GM04503 (cell line): ENCODE measurements around the gene GREB1L.
A peak's percentile ranks its signal among the peaks of the same experiment; 100 is the strongest.

ENCODE experiments used
- DNase-seq: peaks from one replicate; pipeline ENCODE4 v3.0.0-alpha.2; 2012; ENCODE audit warnings: low read depth

The GREB1L gene

DNA sequence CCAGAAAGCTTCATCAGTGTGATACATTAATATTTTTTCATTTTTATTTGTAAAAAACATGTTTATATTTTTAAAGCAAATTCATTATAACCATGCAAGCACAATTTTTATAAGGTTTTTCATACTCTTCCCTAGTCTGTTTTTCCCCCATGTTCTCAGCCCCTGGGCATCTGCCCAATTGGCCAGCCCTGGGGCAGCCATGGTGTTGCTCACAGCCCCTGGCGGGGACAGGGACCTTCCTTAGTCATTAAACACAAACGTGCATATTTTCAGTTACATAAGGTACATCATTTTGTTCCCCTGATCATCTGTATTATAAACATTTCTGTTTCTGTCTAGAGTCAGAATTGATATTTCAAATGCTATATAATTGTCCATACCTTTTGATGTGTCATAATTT, 208.5 kb downstream of the GREB1L start:
- no peak for DNase-seq

DNA sequence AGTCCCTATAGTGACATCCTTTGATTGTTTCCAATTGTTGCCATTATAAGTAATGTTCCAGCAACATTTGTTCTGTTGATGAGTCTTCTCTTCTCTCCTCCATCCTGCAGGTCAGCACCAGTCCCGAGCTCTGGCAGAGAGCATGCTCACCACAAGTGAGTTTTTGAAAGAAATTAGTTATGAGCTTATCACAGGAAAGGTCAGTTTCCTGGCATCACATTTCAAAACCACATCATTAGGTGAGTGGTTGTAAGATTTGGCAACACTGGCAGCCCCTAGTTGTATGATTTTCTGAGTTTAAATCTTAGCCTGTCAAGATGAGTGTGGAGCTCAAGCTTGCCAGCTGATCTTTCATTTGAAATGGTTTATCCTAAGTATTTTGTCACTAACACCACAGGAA, 208.9 kb downstream of the GREB1L start:
- no peak for DNase-seq

DNA sequence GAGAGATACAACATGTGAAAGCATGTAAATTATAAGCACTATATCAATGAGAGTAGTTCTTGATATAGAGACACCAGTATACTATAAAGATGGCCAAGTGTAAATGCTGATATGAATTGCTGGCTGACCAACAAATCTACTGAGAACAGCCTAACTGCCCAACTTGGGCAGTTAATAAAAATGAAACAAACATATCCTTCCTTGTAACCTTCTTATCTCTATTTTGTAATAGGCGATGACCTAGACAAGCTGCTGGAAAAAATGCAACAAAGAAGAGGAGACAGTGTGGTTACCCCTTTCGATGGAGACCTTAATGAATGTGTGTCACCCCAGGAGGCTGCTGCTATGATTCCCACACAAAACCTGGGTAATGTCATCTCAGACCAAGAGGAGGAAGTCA, 209.8 kb downstream of the GREB1L start:
- DNase-seq: no peak

DNA sequence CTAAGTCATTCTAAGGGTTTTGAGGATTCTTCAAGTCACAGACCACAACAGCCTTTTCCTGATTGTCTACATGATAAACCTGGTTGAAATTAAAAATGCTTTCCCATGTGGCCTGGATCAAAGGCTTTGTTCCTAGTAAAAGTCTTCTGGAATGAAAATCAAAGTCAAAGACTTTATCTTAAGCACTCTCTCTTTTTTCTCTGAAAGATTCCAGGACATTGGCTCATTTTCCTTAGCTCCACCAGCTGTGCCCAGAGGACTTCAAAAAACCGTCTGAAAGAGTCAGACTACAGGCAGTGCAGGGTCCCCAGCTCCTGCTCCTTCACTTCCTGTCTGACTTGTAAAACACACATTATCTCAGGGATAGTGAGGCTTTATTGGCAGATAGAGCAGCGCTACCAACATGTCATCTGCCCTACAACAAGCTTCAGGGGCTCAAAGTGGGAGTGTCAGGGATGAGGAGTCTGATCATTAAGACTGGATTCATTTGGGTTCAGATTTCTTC, 210.3 kb downstream of the GREB1L start:
- no peak for DNase-seq

DNA sequence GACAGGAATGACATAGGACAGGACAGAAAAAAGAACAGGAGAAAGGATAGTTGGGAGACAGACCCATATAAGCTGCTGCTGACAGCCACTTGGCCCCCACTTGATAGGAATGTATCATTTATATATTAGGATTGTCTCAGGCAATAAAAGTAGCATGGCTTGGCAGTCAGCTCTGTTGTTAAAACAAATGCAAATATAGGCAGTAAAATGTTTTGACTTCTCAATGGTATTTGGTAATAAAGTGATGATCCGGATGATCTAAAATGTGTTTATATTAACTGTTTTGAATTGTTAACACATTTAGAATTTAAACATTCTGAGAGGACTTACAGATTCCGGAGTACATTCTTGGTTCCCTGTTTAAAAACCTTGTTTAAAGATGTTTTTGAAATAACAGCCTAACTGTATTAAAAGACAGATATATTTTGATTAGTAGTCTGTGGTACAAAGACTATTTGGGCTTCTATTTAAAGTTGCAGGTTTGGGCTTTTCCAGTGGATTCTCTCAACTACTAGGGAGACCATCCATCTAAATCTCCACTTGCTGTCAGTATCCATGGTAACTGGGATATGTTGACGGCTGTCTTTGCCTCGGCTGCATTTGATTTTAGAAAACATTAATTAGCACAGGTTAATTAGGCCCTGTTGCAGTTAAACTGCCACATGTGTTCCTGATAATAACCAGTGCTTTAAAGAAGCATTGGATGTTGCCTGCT, 210.9 kb downstream of the GREB1L start:
- DNase-seq: peak; percentile 74

DNA sequence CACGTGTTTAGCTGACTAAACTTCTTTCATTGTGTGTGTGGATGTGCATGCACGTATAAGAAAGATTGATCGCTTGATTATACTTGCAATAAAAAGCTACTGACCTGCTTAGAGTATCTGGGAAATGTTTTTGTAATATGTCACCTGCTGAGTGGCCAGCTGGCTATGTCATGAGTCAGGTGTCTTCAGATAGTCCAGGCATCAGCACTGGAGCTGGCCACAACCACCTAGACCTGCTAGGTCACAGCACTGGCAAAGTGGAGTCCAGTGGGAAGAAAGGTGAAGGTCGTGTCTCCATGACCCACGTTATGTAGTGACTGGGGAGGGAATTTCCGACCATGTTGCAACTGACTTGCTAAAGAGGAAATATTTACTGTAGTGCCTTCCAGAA, 211.5 kb downstream of the GREB1L start:
- no peak for DNase-seq

DNA sequence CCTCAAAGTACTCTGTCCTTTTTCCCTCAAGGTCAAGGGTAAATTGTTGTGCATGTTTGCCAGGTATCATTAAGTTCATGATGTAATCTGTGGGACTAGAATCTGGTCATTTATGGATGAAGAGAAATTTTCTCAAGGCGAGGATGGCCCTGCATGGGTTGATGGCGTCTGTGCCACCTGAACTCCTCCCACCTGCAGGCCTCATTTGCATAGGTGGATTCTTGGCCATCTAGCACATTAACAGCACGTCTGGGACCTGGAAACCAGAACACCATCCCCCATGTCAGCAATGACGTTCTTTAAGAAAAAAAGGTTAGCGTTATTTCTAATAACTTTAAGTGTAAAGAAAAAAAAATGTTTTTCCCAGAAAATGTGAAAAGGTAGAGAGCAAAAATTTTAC, 212.7 kb downstream of the GREB1L start:
- DNase-seq: no peak

DNA sequence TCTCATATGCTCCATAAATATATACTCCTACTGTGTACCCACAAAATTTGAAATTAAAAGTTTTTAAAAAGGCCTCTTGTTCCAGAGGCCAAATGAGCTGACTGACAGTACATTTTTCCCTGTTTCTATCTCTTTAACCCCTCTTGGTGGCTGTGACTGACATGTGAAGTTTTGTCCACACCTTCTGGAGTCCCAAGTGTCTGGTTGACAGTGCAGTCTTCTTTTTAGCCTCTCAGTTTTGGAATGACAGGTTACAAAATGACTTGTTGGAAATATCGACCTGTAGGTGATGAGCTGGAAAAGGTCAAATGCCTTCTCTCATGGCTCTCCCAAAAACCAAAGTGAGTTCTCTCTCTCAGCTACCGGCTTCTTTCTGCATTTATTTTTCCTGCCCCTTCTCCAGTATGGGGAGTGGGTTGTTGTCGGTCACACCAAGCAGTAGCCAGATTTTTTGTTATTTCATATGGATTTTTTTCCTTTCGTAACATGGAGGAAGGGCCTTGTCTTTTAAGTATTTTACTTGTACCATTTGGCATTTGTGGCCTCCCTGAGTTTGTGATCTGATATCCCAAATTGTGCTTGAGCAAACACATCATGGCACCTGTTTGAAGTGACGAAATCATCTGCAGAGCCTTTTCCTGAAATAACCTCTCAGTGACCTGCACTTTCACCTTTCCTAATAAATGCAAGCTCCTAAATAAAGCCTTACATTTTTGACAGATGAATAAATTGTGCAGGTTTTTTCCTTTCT, 214.6 kb downstream of the GREB1L start:
- DNase-seq: no peak

DNA sequence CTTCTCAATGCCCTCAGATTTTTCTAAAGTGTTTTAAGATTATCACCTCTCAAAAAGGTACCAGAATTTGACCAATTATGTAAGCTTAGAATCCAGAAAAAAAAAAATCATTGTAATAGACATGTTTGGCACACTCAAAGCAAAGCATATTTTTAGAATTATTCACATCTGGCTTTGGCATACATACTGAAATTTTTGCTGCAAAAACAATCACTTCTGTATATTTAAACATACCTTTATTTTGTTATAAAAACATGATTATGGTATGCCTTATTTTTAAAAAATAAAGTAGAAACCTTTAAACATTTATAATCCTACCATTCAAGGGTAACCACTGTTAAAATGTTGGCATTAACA, 215.1 kb downstream of the GREB1L start:
- DNase-seq: no peak

DNA sequence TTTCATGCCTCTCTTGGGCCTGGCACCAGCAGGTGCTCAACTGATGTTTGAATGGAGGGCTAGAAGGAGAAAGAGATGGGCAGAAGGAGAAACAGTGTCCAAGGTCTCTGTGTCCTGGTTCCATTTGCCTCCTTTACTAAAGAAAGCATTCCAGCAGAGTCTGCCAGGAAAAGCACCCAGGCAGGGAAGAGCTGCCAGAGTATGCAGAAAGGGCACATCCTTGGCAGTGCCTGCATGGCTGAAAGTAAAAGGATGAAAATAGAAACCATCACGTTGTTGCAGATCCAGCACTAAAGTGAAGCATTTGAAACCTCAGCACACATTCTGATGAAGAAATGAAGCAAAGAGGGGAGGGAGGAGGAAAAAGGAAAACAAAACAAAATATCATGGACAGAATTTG, 216.3 kb downstream of the GREB1L start:
- DNase-seq: no peak

DNA sequence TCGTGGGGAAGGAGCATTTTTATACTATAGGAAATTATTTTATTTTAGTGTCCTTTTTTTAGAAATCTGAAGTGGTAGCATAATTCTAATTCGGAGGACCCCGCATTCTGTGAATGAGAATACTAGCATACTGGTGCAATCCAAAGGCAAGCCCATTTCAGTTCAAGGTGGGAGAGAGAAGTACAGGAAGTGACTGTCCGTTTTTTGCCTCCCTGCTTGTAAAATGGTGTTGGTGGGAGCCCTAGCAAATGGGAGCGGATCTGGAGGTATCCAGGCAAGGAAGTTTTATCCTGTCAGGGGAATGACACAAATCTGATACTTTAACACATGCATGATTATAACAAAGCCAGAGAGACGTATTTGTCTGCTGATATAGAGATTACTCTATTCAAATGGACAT, 216.8 kb downstream of the GREB1L start:
- DNase-seq: no peak

DNA sequence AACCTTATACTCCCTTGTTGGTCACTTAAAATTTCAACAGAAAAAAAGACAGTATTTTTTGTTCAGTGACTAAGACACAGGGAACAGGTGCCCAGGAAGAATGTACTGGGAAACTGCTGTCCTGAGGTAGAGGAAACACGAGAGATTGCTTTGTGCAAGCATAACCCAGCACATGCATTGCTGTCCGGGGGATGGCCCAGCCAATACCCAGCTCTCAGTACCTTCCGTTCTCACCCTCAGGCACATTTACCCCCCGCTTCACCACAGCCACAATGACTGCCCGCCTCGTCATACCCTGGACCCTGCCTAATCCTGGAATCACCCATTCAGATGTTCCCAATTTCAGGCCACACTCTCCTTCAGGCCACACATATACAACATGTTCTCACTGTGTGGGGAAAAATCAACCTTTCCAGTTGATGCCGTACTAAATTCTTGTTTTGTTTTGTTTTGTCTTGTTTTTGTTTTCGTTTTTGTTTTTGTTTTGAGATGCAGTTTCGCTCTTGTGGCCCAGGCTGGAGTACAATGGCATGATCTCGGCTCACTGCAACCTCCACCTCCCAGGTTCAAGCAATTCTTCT, 217.8 kb downstream of the GREB1L start:
- DNase-seq: no peak

DNA sequence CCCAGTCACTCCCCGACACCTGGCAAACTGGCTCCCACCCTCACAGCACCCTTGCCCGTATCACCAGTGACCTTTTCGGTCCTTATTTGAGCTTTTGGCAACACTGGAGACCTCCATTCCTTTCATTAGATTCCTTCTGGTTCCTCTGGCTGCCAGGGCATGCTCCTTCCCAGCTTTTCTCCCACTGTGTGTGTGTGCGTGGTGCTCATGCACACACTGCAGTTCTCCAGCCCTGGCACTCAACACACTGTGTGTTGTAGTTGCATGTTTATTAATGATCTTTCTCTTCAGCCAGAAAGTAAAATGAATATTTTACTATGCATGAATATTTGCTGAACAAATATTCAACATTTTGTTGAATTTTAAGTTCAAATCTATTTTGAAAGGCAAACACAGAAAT, 219.4 kb downstream of the GREB1L start:
- DNase-seq: no peak

DNA sequence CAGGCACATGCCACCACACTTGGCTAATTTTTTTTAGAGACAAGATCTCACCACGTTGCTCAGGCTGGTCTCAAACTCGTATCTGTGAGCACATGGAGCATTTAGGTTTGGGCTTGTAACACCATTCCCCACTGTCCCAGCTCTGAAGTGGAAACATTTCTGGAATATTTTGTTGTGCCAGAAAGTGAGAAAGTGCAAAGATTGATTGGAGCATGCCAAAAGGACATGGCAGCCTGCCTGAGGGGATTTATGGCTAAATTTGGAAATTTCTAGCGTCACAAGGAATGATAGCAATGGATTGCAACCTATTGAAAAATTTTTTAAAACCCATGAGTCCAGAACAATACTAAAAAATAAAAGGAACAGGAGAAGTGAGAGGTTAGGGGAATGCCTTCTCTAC, 221.7 kb downstream of the GREB1L start:
- DNase-seq: no peak

DNA sequence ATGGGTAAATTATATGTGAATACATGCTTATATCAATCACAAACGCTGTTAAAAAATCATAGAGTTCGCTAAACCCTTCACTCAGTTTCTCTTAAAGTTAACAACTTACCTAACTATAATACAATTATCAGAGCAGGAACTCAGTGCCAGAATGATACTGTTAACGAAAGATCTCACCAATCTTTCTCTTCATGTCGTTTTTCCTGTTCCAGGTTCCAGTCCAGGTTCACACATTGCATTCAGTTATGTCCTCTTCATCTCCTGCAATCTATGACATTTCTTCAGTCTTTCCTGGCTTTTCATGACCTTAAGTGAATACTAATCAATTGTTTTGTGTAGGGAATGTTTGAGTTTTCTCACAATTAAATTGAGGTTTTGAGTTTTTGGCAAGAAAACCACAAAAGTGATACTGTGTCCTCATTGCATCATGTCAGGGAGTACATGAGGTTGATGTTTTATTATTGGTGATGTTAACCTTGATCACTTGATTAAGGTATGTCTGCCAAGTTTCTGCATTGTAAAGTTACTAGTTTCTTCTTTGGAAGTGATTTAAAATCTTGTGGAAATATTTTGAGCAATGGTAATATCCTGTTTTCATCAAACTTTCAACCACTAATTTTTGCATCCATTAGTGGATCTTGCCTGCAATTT, 226.6 kb downstream of the GREB1L start:
- no peak for DNase-seq

DNA sequence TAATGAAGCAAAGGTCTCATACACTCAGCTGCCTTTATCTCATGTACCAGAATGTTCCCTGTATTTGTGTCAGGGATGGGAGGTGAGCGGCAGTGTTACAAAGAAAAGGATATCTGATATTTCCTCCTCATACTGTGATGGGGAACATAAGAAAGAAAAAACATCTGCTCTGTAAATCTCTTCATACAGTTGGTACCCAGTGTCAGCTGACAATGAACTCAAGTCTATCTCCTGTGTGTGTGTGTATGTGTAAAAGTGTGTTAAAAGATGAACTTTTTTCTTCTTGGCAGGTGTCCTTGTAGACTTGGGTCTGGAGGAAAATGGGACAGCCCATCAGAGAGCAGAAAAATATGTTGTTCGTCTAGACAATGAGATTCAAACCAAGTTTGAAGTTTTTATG, 230.7 kb downstream of the GREB1L start:
- no peak for DNase-seq

DNA sequence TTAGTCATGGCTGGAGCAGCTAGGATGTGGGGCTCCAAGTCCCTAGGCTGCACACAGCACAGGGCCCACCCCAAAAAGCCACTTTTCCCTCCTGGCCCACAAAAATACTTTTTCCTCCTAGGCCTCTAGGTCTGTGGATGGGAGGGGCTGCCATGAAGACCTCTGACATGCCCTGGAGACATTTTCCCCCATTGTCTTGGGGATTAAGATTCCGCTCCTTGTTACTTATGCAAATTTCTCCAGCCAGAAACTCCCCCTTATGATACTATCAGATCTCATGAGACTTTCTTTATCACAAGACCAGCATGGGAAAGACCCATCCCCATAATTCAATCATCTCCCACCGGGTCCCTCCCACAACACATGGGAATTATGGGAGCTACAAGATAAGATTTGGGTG, 232.6 kb downstream of the GREB1L start:
- no peak for DNase-seq

DNA sequence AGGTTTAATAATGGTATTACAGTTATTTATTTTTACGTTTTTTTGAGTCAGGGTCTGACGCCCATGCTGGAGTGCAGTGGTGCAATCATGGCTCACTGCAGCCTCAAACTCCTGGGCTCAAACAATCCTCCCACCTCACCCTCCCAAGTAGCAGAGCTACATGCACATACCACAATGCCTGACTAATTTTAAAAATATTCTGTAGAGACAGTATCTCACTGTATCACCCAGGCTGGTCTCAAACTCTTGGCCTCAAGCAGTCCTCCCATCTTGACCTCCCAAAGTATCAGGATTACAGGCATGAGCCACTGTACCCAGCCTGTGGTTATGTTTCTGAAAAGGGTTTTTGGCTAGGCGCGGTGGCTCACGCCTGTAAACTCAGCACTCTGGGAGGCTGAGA, 237.7 kb downstream of the GREB1L start:
- DNase-seq: no peak

DNA sequence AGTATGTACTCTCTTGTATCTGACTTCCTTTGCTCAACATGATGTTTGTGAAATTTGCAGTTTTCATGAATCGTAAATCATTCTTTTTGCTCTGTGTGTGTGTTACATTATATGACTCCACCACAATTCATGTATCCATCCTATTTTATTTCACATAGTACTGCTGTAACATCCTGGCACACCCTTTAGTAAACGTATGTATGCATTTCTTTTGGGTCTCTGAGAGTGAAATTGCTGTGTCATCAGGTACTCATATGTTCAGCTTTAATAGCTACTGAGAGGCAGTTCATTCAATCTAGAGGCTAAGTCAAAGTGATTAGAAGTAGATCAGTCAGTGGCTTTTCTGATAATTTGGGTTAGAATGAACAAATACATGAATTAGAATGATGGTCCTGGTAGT, 239.7 kb downstream of the GREB1L start:
- no peak for DNase-seq

DNA sequence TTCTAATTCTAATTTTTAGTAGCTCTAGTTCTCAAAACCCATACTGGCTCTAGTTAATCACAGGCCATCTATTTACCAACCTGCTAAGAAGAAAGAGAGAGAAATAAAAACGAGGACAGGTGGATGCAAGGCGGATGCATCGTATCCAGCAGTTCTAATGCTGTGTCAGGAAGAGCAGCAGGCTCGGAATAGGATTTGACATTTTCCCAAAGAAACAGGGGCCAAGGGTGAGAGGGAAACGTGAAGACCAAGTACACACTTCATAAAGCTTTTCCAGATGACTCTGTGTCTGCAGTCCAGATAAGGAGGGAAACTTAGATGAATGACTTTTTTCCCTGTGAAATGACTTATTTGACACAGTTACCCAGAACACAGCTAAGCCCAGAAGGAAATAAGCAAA, 241.0 kb downstream of the GREB1L start:
- DNase-seq: no peak

DNA sequence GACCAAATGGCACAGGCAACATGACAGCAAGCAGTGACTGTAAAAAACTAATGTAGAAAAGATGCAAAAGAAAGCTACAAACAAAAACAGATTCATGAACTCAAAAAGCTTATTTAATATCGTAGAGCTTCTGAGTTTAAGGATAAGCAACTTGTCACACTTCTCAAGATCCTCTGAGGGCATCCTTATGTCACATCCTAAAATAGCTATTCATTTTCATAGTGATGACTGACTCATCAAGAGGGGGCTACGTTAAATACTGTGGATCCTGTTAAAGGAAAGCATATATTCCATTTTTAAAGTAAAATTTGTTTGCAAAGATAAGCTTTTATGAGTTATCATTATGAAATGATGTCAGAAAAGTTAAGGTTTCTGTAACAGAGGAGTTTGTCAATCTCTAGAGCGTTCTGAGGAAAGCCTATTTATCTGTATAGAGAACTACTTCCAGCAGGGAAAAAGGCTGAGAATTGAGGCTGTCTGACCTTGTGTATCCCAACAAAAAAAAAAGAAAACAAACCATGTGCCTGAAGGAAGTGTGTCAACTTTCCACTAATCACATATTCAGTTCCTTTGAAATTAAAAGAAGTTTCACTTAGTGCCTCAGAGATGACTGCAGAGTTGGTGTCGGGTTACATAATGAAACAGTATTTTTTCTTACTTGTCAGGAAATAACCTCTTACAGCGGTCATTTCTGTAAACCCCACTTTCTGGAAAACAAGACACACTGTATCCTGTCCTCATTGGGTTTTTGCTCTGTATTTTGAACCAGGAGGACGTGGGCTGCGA, 243.0 kb downstream of the GREB1L start:
- DNase-seq: no peak

DNA sequence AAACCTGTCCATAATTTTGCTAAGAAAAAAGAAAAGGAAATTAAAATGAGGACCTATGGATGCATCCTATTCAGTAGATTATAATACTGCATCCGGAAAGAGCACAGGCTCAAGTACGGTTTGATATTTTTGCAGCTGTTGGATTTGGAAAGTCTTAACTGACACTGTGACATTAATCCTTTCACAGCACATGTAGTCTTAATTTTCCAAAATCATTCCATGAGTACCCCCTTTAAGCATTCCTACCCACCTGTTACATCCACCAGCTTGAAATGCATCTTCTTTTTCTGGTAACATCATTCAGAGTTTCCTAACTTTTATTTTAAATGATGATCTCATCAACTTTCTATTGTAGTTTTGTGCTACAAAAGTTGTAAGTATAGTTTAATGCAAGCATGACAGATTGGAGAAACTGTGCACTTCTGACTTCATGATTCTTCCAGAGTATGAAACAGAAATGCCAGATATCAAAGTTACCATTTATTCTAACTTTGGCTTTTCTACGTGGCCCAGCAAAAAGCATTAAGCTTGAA, 244.9 kb downstream of the GREB1L start:
- DNase-seq: no peak
